ENCODE data around the gene PDE10A.
A peak's percentile ranks its signal among the peaks of the same experiment; 100 is the strongest.
"Not testable (repeated sequence)": the region's sequence is repeated elsewhere in the genome, so short reads cannot be mapped to it uniquely, and the experiment has no call there.

PDE10A gene

GRCh38 chr6:165562421-165563090 is 100.5 kb downstream of the PDE10A start:
- FAIRE-seq (no peak), DNase-seq (ENCODE audit: insufficient read length, low spot score) (no peak)
- no peak for TF ChIP-seq POLR2A (IDR thresholded peaks at IDR 0.05; ENCODE audit: low read depth, low read length)

- FAIRE-seq (no peak), DNase-seq (ENCODE audit: insufficient read length, low spot score) (no peak)
- no peak for TF ChIP-seq POLR2A (IDR thresholded peaks at IDR 0.05; ENCODE audit: low read depth, low read length)
Measured at GRCh38 chr6:165559632-165560031, 103.4 kb downstream of the PDE10A start.

- not testable (repeated sequence) for FAIRE-seq; DNase-seq (ENCODE audit: insufficient read length, low spot score)
Measured at GRCh38 chr6:165558097-165558496, 104.9 kb downstream of the PDE10A start.

- no peak for TF ChIP-seq POLR2A (IDR thresholded peaks at IDR 0.05; ENCODE audit: low read depth, low read length)
- FAIRE-seq (no peak), DNase-seq (ENCODE audit: insufficient read length, low spot score) (no peak)
Measured at GRCh38 chr6:165557674-165558073, 105.4 kb downstream of the PDE10A start.

GRCh38 chr6:165556116-165556843 is 106.8 kb downstream of the PDE10A start:
- FAIRE-seq (peak; percentile 69), DNase-seq (ENCODE audit: insufficient read length, low spot score) (no peak)
- no peak for TF ChIP-seq POLR2A (IDR thresholded peaks at IDR 0.05; ENCODE audit: low read depth, low read length)

- DNase-seq (ENCODE audit: insufficient read length, low spot score); FAIRE-seq: not testable (repeated sequence)
Measured at GRCh38 chr6:165554644-165555043, 108.4 kb downstream of the PDE10A start.

GRCh38 chr6:165552248-165552736 is 110.7 kb downstream of the PDE10A start:
- no peak for TF ChIP-seq POLR2A (IDR thresholded peaks at IDR 0.05; ENCODE audit: low read depth, low read length)
- DNase-seq (ENCODE audit: insufficient read length, low spot score): no peak
- no peak for FAIRE-seq

- FAIRE-seq (no peak), DNase-seq (ENCODE audit: insufficient read length, low spot score) (no peak)
- no peak for TF ChIP-seq POLR2A (IDR thresholded peaks at IDR 0.05; ENCODE audit: low read depth, low read length)
Measured at GRCh38 chr6:165551828-165552227, 111.2 kb downstream of the PDE10A start.

- no peak for DNase-seq (ENCODE audit: insufficient read length, low spot score)
- no peak for FAIRE-seq
- no peak for TF ChIP-seq POLR2A (IDR thresholded peaks at IDR 0.05; ENCODE audit: low read depth, low read length)
Measured at GRCh38 chr6:165548450-165548849, 114.6 kb downstream of the PDE10A start.

- DNase-seq (ENCODE audit: insufficient read length, low spot score) (no peak), FAIRE-seq (no peak)
- TF ChIP-seq POLR2A (IDR thresholded peaks at IDR 0.05; ENCODE audit: low read depth, low read length): no peak
Measured at GRCh38 chr6:165545806-165546205, 117.2 kb downstream of the PDE10A start.

GRCh38 chr6:165543781-165544180 is 119.3 kb downstream of the PDE10A start:
- FAIRE-seq (no peak), DNase-seq (ENCODE audit: insufficient read length, low spot score) (no peak)
- TF ChIP-seq POLR2A (IDR thresholded peaks at IDR 0.05; ENCODE audit: low read depth, low read length): no peak

- DNase-seq (ENCODE audit: insufficient read length, low spot score) (no peak), FAIRE-seq (no peak)
- no peak for TF ChIP-seq POLR2A (IDR thresholded peaks at IDR 0.05; ENCODE audit: low read depth, low read length)
Measured at GRCh38 chr6:165536911-165537310, 126.1 kb downstream of the PDE10A start.

GRCh38 chr6:165519316-165519715 is 143.7 kb downstream of the PDE10A start:
- no peak for DNase-seq (ENCODE audit: insufficient read length, low spot score)
- no peak for FAIRE-seq
- no peak for TF ChIP-seq POLR2A (IDR thresholded peaks at IDR 0.05; ENCODE audit: low read depth, low read length)

- peak; percentile 6 for DNase-seq (ENCODE audit: insufficient read length, low spot score)
- FAIRE-seq: no peak
- TF ChIP-seq POLR2A (IDR thresholded peaks at IDR 0.05; ENCODE audit: low read depth, low read length): no peak
Measured at GRCh38 chr6:165515963-165516624, 146.9 kb downstream of the PDE10A start.
